MM.1S (cell line): ENCODE measurements around the gene NFATC1.

ENCODE experiments used
- DNase-seq: peaks from one replicate; pipeline ENCODE4 v3.0.0-alpha.2; 2015
- H2AFZ ChIP-seq: fragments of 300-600 bp; sonication (generic); 2 replicates; pipeline ENCODE4 v1.6.0; 2016; ENCODE audit warnings: antibody characterized with exemption, low read length
- H3F3A ChIP-seq: fragments of 300-600 bp; sonication (generic); 2 replicates; pipeline ENCODE4 v1.6.1; 2016; ENCODE audit warnings: mild to moderate bottlenecking, antibody characterized with exemption, low read length, moderate library complexity, mixed read lengths; ENCODE audit not compliant: insufficient read depth
- H3K27ac ChIP-seq: fragments of 300-600 bp; sonication (generic); 2 replicates; pipeline ENCODE4 v1.5.1; 2016; ENCODE audit warnings: mild to moderate bottlenecking, low read length
- H3K27me3 ChIP-seq: fragments of 300-600 bp; sonication (generic); replicated peaks from 2 replicates; pipeline ENCODE4 v1.6.0; 2016; ENCODE audit warnings: low read length; ENCODE audit not compliant: insufficient read depth
- H3K36me3 ChIP-seq: fragments of 300-600 bp; sonication (generic); replicated peaks from 2 replicates; pipeline ENCODE4 v1.6.1; 2016; ENCODE audit warnings: mild to moderate bottlenecking, low read length, mixed read lengths; ENCODE audit not compliant: insufficient read depth
- H3K4me1 ChIP-seq: fragments of 300-600 bp; sonication (generic); 2 replicates; pipeline ENCODE4 v1.6.1; 2016; ENCODE audit warnings: low read length, mixed read lengths
- H3K4me2 ChIP-seq: fragments of 300-600 bp; sonication (generic); 2 replicates; pipeline ENCODE4 v1.6.0; 2016; ENCODE audit warnings: low read depth, low read length
- H3K4me3 ChIP-seq: fragments of 300-600 bp; sonication (generic); 2 replicates; pipeline ENCODE4 v1.5.1; 2016; ENCODE audit warnings: low read length, mixed read lengths
- H3K79me2 ChIP-seq: fragments of 300-600 bp; sonication (generic); 2 replicates; pipeline ENCODE4 v1.6.1; 2016; ENCODE audit warnings: mixed run types, low read length, mixed read lengths
- H3K9ac ChIP-seq: fragments of 300-600 bp; sonication (generic); 2 replicates; pipeline ENCODE4 v1.6.1; 2016; ENCODE audit warnings: low read length, mixed read lengths
- H3K9me2 ChIP-seq: fragments of 300-600 bp; sonication (generic); replicated peaks from 2 replicates; pipeline ENCODE4 v1.6.1; 2016; ENCODE audit warnings: mild to moderate bottlenecking, low read length, mixed read lengths; ENCODE audit not compliant: insufficient read depth
- H3K9me3 ChIP-seq: fragments of 300-600 bp; sonication (generic); replicated peaks from 2 replicates; pipeline ENCODE4 v1.6.1; 2016; ENCODE audit warnings: mild to moderate bottlenecking, low read length, mixed read lengths; ENCODE audit not compliant: insufficient read depth
- H4K20me1 ChIP-seq: fragments of 300-600 bp; sonication (generic); 2 replicates; pipeline ENCODE4 v1.6.1; 2016; ENCODE audit warnings: mild to moderate bottlenecking, low read length, moderate library complexity, mixed read lengths; ENCODE audit not compliant: insufficient read depth
- EZH2 ChIP-seq: fragments of 300-600 bp; sonication (generic); optimal IDR thresholded peaks from 2 replicates; pipeline ENCODE3; 2017; ENCODE audit warnings: low read depth, mild to moderate bottlenecking, antibody characterized with exemption, low read length, mixed read lengths
- EZH2phosphoT487 ChIP-seq: fragments of 300-600 bp; sonication (generic); IDR thresholded peaks from 2 replicates; pipeline ENCODE4 v1.6.1; 2018; ENCODE audit warnings: antibody characterized with exemption, low read length
- TF ChIP-seq, protein P1 (sequence below): fragments of 300-600 bp; sonication (generic); IDR thresholded peaks from 2 replicates; pipeline ENCODE4 v1.5.1; 2016; ENCODE audit warnings: antibody characterized with exemption, low read length, mixed read lengths

NFATC1 gene

GRCh38 chr18:79555885-79556284, 160.2 kb downstream of the NFATC1 start:
- no peak overlapping the region for H3K9ac ChIP-seq
- no peaks in the 10 kb centered on the region for H4K20me1 ChIP-seq
- no peaks in the 10 kb centered on the region for H3K9me2 ChIP-seq
- H3K27ac ChIP-seq = no peak overlapping the region
- TF ChIP-seq, protein P1, sequence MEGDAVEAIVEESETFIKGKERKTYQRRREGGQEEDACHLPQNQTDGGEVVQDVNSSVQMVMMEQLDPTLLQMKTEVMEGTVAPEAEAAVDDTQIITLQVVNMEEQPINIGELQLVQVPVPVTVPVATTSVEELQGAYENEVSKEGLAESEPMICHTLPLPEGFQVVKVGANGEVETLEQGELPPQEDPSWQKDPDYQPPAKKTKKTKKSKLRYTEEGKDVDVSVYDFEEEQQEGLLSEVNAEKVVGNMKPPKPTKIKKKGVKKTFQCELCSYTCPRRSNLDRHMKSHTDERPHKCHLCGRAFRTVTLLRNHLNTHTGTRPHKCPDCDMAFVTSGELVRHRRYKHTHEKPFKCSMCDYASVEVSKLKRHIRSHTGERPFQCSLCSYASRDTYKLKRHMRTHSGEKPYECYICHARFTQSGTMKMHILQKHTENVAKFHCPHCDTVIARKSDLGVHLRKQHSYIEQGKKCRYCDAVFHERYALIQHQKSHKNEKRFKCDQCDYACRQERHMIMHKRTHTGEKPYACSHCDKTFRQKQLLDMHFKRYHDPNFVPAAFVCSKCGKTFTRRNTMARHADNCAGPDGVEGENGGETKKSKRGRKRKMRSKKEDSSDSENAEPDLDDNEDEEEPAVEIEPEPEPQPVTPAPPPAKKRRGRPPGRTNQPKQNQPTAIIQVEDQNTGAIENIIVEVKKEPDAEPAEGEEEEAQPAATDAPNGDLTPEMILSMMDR = no peak
- H3K4me1 ChIP-seq = no peaks in the 10 kb centered on the region
- no peak overlapping the region for H3K4me2 ChIP-seq
- no peaks in the 10 kb centered on the region for H3K9me3 ChIP-seq
- H3K79me2 ChIP-seq = no peaks in the 10 kb centered on the region
- no peaks in the 10 kb centered on the region for H3K36me3 ChIP-seq
- H3F3A ChIP-seq = no peaks in the 10 kb centered on the region
- DNase-seq = no peak
- no peak overlapping the region for H2AFZ ChIP-seq
- H3K27me3 ChIP-seq = no peaks in the 10 kb centered on the region
- no peak overlapping the region for H3K4me3 ChIP-seq

DNA sequence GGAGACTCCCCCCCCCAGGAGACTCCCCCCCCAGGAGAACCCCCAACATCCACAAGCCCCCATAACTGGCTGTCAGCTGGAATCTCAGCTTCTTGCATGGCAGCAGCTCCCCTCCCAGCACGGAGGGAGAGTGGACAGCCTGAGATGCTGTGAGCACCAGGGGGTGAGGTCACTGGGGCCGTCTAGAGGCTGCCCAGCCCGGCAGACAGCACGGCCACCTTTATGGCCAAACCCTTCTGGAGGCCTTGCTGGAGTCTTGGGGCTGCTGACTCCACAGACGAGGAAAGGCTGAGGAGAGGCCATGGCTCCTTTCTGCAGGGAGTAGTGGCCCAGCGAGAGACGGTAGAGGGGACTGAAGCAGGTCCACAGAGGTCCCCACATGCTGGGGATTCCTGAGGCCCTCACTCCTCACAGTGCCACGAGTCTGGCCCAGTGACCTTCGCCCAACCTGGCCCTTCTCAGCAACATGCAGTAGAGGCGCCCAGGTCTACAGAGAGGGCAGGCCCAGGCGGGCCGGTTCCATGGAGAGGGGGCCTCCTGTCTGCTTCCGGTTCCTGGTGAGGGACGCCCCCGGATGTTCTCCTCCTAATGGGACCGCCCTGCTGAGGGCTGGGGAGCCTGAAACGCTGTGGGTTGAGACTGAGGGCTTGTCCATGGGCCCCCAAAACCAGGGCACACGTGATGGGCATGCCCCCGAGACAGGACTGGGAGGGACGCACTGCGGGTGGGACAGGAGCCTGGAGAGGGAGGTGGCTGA, 161.3 kb downstream of the NFATC1 start:
- Histone ChIP-seq H3F3A (no peaks in the 10 kb centered on the region), H3K9me3 (no peaks in the 10 kb centered on the region), H3K9ac (no peak overlapping the region), H3K27me3 (no peaks in the 10 kb centered on the region), H3K9me2 (no peaks in the 10 kb centered on the region), H3K4me1 (no peaks in the 10 kb centered on the region), H3K79me2 (no peaks in the 10 kb centered on the region), H3K27ac (no peak overlapping the region), H2AFZ (no peak overlapping the region), H4K20me1 (no peaks in the 10 kb centered on the region), H3K36me3 (no peaks in the 10 kb centered on the region), H3K4me2 (no peak overlapping the region), H3K4me3 (no peak overlapping the region)
- TF ChIP-seq, protein P1 = no peak
- TF ChIP-seq EZH2 (no peak), EZH2phosphoT487 (no peak)
- DNase-seq = no peak

DNA sequence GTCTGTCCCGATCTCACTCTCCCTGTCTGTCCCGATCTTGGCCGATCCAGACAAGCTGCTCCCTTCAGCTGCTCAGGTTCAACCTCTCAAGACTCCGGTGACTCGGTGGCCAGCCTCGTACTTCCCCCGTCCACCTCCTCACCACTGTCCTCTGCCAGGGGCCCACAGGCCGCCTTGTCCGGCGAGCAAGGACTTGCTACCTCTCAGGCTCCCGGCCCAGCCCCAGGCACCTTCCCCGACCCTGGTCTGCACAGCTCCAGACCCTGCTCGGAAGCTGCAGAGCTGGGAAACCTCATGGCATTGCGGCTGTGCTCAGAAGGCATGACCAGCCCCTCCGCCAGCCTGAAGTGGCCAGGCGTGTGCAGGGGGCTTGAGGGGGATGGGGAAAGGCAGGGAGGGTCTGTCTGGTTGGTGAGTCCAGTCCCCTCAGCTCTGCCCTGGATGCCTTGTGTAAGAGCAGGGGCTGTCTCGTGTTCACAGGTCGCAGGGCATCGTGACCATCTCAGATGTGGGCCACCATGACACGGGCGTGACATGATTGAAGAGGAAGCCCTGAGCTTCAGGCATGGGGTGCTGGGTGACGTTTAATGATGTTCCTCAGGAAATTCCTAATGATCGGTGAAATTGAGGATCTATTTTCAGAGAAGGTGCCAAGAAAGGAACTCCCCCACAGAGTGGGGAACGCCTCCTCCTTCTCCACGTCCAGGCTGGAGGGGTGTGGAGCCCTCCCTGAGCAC, 162.6 kb downstream of the NFATC1 start:
- Histone ChIP-seq H3K9me2 (no peaks in the 10 kb centered on the region), H3K27ac (no peak overlapping the region), H3K4me2 (no peak overlapping the region), H3K9ac (no peak overlapping the region), H3K4me3 (no peak overlapping the region), H3K27me3 (no peaks in the 10 kb centered on the region), H3K79me2 (no peaks in the 10 kb centered on the region), H3F3A (no peaks in the 10 kb centered on the region), H4K20me1 (no peaks in the 10 kb centered on the region), H3K9me3 (no peaks in the 10 kb centered on the region), H3K4me1 (no peaks in the 10 kb centered on the region), H2AFZ (no peak overlapping the region), H3K36me3 (no peaks in the 10 kb centered on the region)
- no peak for DNase-seq
- TF ChIP-seq EZH2phosphoT487 (no peak), EZH2 (no peak)
- TF ChIP-seq, protein P1 = no peak
